ENCODE measurements around the gene HDAC7. TPM values are rescaled to one million over a fixed set of nuclear protein-coding genes. Genes with fewer than 3 reads are reported as not detected.

The HDAC7 gene
- total and polyA plus RNA-seq, 2 of the 13 experiments (the other 11 are each of a cell fraction or from before 2014, with no cell fraction given), result 4.6 to 10.8 TPM

GRCh38 chr12:47837190-47838171 lies 17.8 kb upstream of the HDAC7 start (continued):
- no peak for TF ChIP-seq ZNF724P (CRISPR knock-in tag; IDR thresholded peaks at IDR 0.05; ENCODE audit: borderline replicate concordance)
- TF ChIP-seq ZNF367 (CRISPR knock-in tag; IDR thresholded peaks at IDR 0.05; ENCODE audit: borderline replicate concordance), result no peak
- TF ChIP-seq HMGXB4 (CRISPR knock-in tag; IDR thresholded peaks at IDR 0.05; ENCODE audit: borderline replicate concordance in 1 of 2, low read depth in 1 of 2), result peak in 1 of 2 experiments; percentile 35; a peak in 1 of 4 replicates
- peak; percentile 21 for TF ChIP-seq XRCC5 (optimal IDR thresholded peaks at IDR 0.05; ENCODE audit: low read length)
- TF ChIP-seq SNRNP70 (IDR thresholded peaks at IDR 0.05; ENCODE audit: low read depth, low read length), result no peak
- no peak for TF ChIP-seq SRY (CRISPR knock-in tag; IDR thresholded peaks at IDR 0.05)
- no peak for TF ChIP-seq ZNF891 (CRISPR knock-in tag; IDR thresholded peaks at IDR 0.05)
- TF ChIP-seq NCOR1 (IDR thresholded peaks at IDR 0.05; ENCODE audit: borderline replicate concordance, low read length), result no peak
- no peak for TF ChIP-seq ATF4 (CRISPR knock-in tag; IDR thresholded peaks at IDR 0.05)
- no peak for TF ChIP-seq KLF15 (CRISPR knock-in tag; IDR thresholded peaks at IDR 0.05; ENCODE audit: borderline replicate concordance)
- TF ChIP-seq ZNF276 (CRISPR knock-in tag; IDR thresholded peaks at IDR 0.05; ENCODE audit: low read depth), result no peak
- no peak for TF ChIP-seq ATF7-NPFF (CRISPR knock-in tag; IDR thresholded peaks at IDR 0.05; ENCODE audit: low read depth)
- no peak for TF ChIP-seq ZNF784 (CRISPR knock-in tag; IDR thresholded peaks at IDR 0.05; ENCODE audit: borderline replicate concordance)
- TF ChIP-seq TARDBP (CRISPR knock-in tag; IDR thresholded peaks at IDR 0.05), result no peak
- no peak for TF ChIP-seq ZNF770 (CRISPR knock-in tag; IDR thresholded peaks at IDR 0.05)
- peak; percentile 39 for TF ChIP-seq TEAD3 (CRISPR knock-in tag; optimal IDR thresholded peaks at IDR 0.05; ENCODE audit: borderline replicate concordance)

All from HepG2 (cell line).